ENCODE data around the gene STXBP6.

DNA sequence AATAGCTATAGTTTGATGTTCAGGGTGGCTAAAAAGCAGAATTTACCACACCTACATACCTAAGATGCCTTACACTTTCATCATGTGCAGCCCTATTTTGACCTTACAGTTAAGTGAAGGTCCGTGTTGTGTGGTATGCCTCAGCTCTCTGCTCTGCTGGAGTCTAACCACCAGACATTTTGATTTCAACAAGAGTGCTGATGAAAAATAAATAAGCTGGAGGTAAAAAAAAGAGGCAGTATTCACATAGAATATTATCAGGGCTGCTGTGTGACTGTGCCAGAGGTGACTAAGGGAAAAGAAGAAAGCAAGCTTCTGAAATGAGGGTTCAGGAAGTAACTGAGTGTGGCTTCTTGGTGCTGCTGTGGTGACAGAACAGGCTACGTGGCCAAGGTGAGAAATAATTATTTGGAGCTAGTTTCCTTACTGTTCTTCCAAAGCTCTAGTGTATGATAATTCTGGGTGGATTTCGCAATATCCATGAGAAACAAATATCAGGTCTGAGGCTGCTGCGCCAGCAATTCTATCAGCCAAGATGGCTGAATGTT lies 188.8 kb downstream of the STXBP6 start:
- TF ChIP-seq, protein P1, sequence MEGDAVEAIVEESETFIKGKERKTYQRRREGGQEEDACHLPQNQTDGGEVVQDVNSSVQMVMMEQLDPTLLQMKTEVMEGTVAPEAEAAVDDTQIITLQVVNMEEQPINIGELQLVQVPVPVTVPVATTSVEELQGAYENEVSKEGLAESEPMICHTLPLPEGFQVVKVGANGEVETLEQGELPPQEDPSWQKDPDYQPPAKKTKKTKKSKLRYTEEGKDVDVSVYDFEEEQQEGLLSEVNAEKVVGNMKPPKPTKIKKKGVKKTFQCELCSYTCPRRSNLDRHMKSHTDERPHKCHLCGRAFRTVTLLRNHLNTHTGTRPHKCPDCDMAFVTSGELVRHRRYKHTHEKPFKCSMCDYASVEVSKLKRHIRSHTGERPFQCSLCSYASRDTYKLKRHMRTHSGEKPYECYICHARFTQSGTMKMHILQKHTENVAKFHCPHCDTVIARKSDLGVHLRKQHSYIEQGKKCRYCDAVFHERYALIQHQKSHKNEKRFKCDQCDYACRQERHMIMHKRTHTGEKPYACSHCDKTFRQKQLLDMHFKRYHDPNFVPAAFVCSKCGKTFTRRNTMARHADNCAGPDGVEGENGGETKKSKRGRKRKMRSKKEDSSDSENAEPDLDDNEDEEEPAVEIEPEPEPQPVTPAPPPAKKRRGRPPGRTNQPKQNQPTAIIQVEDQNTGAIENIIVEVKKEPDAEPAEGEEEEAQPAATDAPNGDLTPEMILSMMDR (IDR thresholded peaks at IDR 0.05; ENCODE audit: low read depth, low read length) = no peak
- TF ChIP-seq EZH2phosphoT487 (IDR thresholded peaks at IDR 0.05; ENCODE audit: low read depth) = no peak
